Astrocyte (in vitro differentiated cells and primary cell): Measurements from ENCODE around the gene ASB13. TPM values are rescaled to one million over a fixed set of nuclear protein-coding genes. Genes with fewer than 3 reads are reported as not detected.

Experiments used
- DNase-seq: peaks from one replicate; pipeline ENCODE4 v3.0.0-alpha.2; 2010; ENCODE audit warnings: low read depth
- FAIRE-seq: peaks from 2 replicates; lab custom pipeline; 2011; peaks lifted over from hg19 to GRCh38; lab: Jason Lieb, UNC
- H2AFZ ChIP-seq: 2 replicates; pipeline ENCODE4 v1.6.0; 2012; ENCODE audit warnings: low read depth, low read length, inconsistent platforms
- H3K27ac ChIP-seq: 2 replicates; pipeline ENCODE4 v1.5.1; 2011; ENCODE audit warnings: low read depth, low read length, inconsistent platforms
- H3K27me3 ChIP-seq: 2 replicates; pipeline ENCODE4 v1.6.0; 2011; ENCODE audit warnings: low read length, inconsistent platforms; ENCODE audit not compliant: insufficient read depth
- H3K36me3 ChIP-seq: 2 replicates; pipeline ENCODE4 v1.5.1; 2011; ENCODE audit warnings: low read length, inconsistent platforms; ENCODE audit not compliant: insufficient read depth
- H3K4me1 ChIP-seq: 2 replicates; pipeline ENCODE4 v1.5.1; 2011; ENCODE audit warnings: low read length, inconsistent platforms; ENCODE audit not compliant: insufficient read depth
- H3K4me2 ChIP-seq: 2 replicates; pipeline ENCODE4 v1.6.0; 2012; ENCODE audit warnings: low read length, inconsistent platforms
- H3K4me3 ChIP-seq: 2 replicates; pipeline ENCODE4 v1.5.1; 2011; ENCODE audit warnings: low read depth, mild to moderate bottlenecking, low read length, inconsistent platforms; ENCODE audit not compliant: insufficient read depth
- H3K79me2 ChIP-seq: 2 replicates; pipeline ENCODE4 v1.6.0; 2012; ENCODE audit warnings: mild to moderate bottlenecking, low read length, inconsistent platforms; ENCODE audit not compliant: insufficient read depth
- H3K9ac ChIP-seq: 2 replicates; pipeline ENCODE4 v1.6.0; 2012; ENCODE audit warnings: mild to moderate bottlenecking, low read length, inconsistent platforms
- H3K9me3 ChIP-seq: 2 replicates; pipeline ENCODE4 v1.5.1; 2012; ENCODE audit warnings: low read depth, mild to moderate bottlenecking, low read length, inconsistent platforms; ENCODE audit not compliant: insufficient read depth
- H4K20me1 ChIP-seq: 2 replicates; pipeline ENCODE4 v1.6.0; 2012; ENCODE audit warnings: low read length, inconsistent platforms; ENCODE audit not compliant: insufficient read depth
- H3K27ac Mint-ChIP-seq: one replicate; pipeline ENCODE4 v1.8.0; 2021; ENCODE audit warnings: mild to moderate bottlenecking, mixed read lengths; ENCODE audit not compliant: unreplicated experiment
- H3K27me3 Mint-ChIP-seq: one replicate; pipeline ENCODE4 v1.8.0; 2021; ENCODE audit warnings: low read depth, mixed read lengths; ENCODE audit not compliant: unreplicated experiment
- H3K36me3 Mint-ChIP-seq: one replicate; pipeline ENCODE4 v1.8.0; 2021; ENCODE audit warnings: low read depth, mixed read lengths; ENCODE audit not compliant: unreplicated experiment
- H3K4me1 Mint-ChIP-seq: one replicate; pipeline ENCODE4 v1.8.0; 2021; ENCODE audit warnings: low read depth, mixed read lengths; ENCODE audit not compliant: unreplicated experiment
- H3K4me3 Mint-ChIP-seq: one replicate; pipeline ENCODE4 v1.8.0; 2021; ENCODE audit warnings: mild to moderate bottlenecking, moderate library complexity, mixed read lengths; ENCODE audit not compliant: unreplicated experiment
- H3K9me3 Mint-ChIP-seq: one replicate; pipeline ENCODE4 v1.8.0; 2021; ENCODE audit warnings: mild to moderate bottlenecking, mixed read lengths; ENCODE audit not compliant: unreplicated experiment
- EZH2 ChIP-seq: IDR thresholded peaks from 2 replicates; pipeline ENCODE4 v1.6.1; 2012; ENCODE audit warnings: mild to moderate bottlenecking, low read length, inconsistent platforms; ENCODE audit not compliant: insufficient read depth
- total RNA-seq: library from RNA; stranded (reverse); gene quantifications from 2 replicates; pipeline ENCODE4 v1.2.1, GENCODE V29; 2021
- TF ChIP-seq, protein P1 (sequence below): IDR thresholded peaks from 2 replicates; pipeline ENCODE4 v1.5.1; 2011; ENCODE audit warnings: low read depth, mild to moderate bottlenecking, inconsistent platforms, low read length, moderate library complexity; ENCODE audit not compliant: insufficient read depth

Gene ASB13
- total RNA-seq, 1 donor from 2014 or later, result 4.8 TPM

DNA sequence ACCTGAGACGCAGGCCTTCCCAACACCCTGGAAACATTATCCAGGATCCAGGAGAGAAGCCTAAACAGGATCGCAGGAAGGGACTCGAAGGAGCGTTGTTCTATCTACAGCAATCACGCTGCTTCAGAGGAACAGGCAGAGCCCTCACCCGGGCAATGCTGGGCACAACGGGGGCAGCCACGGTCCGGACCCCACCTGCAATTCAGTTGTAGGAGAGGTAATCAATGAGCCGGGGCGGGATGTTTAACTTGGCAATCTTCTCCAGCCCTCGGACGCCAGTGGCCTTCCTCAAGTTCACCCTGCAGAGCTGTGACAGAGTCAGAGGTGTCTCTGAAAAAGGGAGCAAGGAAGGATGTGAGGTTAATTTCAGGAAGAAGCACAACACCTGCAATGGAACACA lies 25.9 kb downstream of the ASB13 start:
- H3K27me3 ChIP-seq, result no peaks in the 10 kb centered on the region
- H3K4me3 Mint-ChIP-seq, result no peak overlapping the region
- no peak overlapping the region for H3K27ac Mint-ChIP-seq
- H3K27me3 Mint-ChIP-seq, result peaks cover 1% of the 10 kb centered on the region
- DNase-seq, result no peak
- no peaks in the 10 kb centered on the region for H3K4me1 Mint-ChIP-seq
- TF ChIP-seq EZH2, result no peak
- H3K4me3 ChIP-seq, result no peak overlapping the region
- H3K27ac ChIP-seq, result no peak overlapping the region
- no peak overlapping the region for H3K4me2 ChIP-seq
- no peaks in the 10 kb centered on the region for H3K9me3 ChIP-seq
- H3K79me2 ChIP-seq, result no peaks in the 10 kb centered on the region
- no peak for FAIRE-seq
- no peaks in the 10 kb centered on the region for H4K20me1 ChIP-seq
- H2AFZ ChIP-seq, result no peak overlapping the region
- no peaks in the 10 kb centered on the region for H3K4me1 ChIP-seq
- no peaks in the 10 kb centered on the region for H3K9me3 Mint-ChIP-seq
- H3K36me3 Mint-ChIP-seq, result peaks cover 2% of the 10 kb centered on the region
- H3K36me3 ChIP-seq, result no peaks in the 10 kb centered on the region
- H3K9ac ChIP-seq, result no peak overlapping the region

DNA sequence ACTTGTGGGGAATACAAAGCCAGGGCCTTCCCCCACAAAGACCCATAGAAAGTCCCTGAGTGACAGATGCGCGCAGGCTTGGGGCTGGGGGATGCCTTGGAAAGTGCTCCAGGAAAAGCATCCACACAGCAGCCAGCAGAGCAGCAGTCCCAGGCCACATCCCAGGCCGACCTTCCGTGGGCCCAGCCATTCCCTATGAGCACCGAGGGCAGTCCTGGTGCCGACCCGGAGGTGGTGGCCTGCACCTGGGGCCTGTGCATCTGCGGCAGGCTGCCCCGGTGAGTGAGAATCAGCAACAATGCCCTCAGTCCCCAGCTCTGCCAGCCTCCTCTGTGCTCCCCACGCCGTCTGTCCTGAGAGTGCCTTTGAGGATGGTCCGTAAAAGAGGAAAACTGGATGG lies 26.4 kb downstream of the ASB13 start:
- peaks cover 1% of the 10 kb centered on the region for H3K27me3 Mint-ChIP-seq
- peaks cover 2% of the 10 kb centered on the region for H3K36me3 Mint-ChIP-seq
- no peaks in the 10 kb centered on the region for H3K27me3 ChIP-seq
- H3K9ac ChIP-seq, result no peak overlapping the region
- FAIRE-seq, result no peak
- H3K79me2 ChIP-seq, result no peaks in the 10 kb centered on the region
- H3K4me1 ChIP-seq, result no peaks in the 10 kb centered on the region
- H3K4me3 Mint-ChIP-seq, result no peak overlapping the region
- no peak overlapping the region for H3K27ac Mint-ChIP-seq
- no peaks in the 10 kb centered on the region for H3K36me3 ChIP-seq
- H3K4me2 ChIP-seq, result no peak overlapping the region
- H4K20me1 ChIP-seq, result no peaks in the 10 kb centered on the region
- no peak overlapping the region for H3K27ac ChIP-seq
- no peaks in the 10 kb centered on the region for H3K9me3 ChIP-seq
- no peaks in the 10 kb centered on the region for H3K4me1 Mint-ChIP-seq
- no peak overlapping the region for H3K4me3 ChIP-seq
- H2AFZ ChIP-seq, result no peak overlapping the region
- TF ChIP-seq EZH2, result no peak
- TF ChIP-seq, protein P1, sequence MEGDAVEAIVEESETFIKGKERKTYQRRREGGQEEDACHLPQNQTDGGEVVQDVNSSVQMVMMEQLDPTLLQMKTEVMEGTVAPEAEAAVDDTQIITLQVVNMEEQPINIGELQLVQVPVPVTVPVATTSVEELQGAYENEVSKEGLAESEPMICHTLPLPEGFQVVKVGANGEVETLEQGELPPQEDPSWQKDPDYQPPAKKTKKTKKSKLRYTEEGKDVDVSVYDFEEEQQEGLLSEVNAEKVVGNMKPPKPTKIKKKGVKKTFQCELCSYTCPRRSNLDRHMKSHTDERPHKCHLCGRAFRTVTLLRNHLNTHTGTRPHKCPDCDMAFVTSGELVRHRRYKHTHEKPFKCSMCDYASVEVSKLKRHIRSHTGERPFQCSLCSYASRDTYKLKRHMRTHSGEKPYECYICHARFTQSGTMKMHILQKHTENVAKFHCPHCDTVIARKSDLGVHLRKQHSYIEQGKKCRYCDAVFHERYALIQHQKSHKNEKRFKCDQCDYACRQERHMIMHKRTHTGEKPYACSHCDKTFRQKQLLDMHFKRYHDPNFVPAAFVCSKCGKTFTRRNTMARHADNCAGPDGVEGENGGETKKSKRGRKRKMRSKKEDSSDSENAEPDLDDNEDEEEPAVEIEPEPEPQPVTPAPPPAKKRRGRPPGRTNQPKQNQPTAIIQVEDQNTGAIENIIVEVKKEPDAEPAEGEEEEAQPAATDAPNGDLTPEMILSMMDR, result no peak
- no peak for DNase-seq
- no peaks in the 10 kb centered on the region for H3K9me3 Mint-ChIP-seq

DNA sequence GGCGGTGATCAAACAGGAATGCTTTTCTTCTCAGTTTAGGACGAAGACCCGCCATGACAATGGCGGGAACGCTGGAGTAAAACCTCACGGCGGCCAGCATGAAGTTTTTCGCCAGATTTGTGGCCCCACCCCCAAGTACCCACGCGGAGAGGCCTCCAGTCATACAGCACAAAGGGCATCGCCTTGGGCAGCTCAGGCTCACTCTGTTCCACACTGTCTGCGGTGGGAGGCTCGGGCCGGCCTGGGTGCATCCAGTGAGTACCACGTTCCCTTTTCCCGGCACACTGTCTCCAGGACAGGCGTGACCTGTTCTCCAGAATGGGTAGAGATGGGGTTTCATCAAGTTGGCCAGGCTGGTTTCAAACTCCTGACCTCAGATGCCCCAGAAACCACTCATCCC lies 27.3 kb downstream of the ASB13 start:
- Histone ChIP-seq H4K20me1 (no peaks in the 10 kb centered on the region), H3K4me3 (no peak overlapping the region), H2AFZ (no peak overlapping the region), H3K27ac (no peak overlapping the region), H3K79me2 (no peaks in the 10 kb centered on the region), H3K27me3 (no peaks in the 10 kb centered on the region), H3K9ac (no peak overlapping the region), H3K4me2 (no peak overlapping the region), H3K4me1 (no peaks in the 10 kb centered on the region), H3K36me3 (no peaks in the 10 kb centered on the region), H3K9me3 (no peaks in the 10 kb centered on the region)
- H3K36me3 Mint-ChIP-seq, result peaks cover 2% of the 10 kb centered on the region
- DNase-seq (no peak), FAIRE-seq (no peak)
- TF ChIP-seq EZH2, result no peak
- TF ChIP-seq, protein P1, result no peak
- H3K4me1 Mint-ChIP-seq, result no peaks in the 10 kb centered on the region
- H3K9me3 Mint-ChIP-seq, result no peaks in the 10 kb centered on the region
- H3K4me3 Mint-ChIP-seq, result no peak overlapping the region
- peaks cover 1% of the 10 kb centered on the region for H3K27me3 Mint-ChIP-seq
- no peak overlapping the region for H3K27ac Mint-ChIP-seq
